HEK293 (cell line): ENCODE results near the gene CCDC78.
"Not testable (repeated sequence)": the region's sequence is repeated elsewhere in the genome, so short reads cannot be mapped to it uniquely, and the experiment has no call there.

Source experiments
- CTCF ChIA-PET: fragments of 350-600 bp; formaldehyde crosslinking; extraction: SDS; loops from one replicate; lab custom pipeline; 2021; ENCODE audit warnings: antibody characterized with exemption; lab: Yijun Ruan, JAX
- POLR2A ChIA-PET: fragments of 300-600 bp; formaldehyde crosslinking; extraction: SDS; loops from one replicate; lab custom pipeline; 2020; ENCODE audit warnings: antibody characterized with exemption, inconsistent platforms; lab: Yijun Ruan, JAX
- H3K27ac ChIP-seq: fragments of 200-500 bp; sonication (Bioruptor generic); 2 replicates; pipeline ENCODE4 v1.5.1; 2014; ENCODE audit warnings: low read depth, low read length, control low read depth, inconsistent platforms; ENCODE audit errors: extremely low read depth
- H3K36me3 ChIP-seq, 2 experiments: fragments of 200-500 bp in 1 of 2; sonication (Bioruptor generic) in 1 of 2; 1 replicate in 1 of 2; 2 replicates in 1 of 2; pipeline ENCODE4 v1.5.1; 2014 to 2017; ENCODE audit warnings: inconsistent platforms in 2 of 2, low read length in 2 of 2; ENCODE audit not compliant: control insufficient read depth in 2 of 2, insufficient read depth in 1 of 2
- H3K4me1 ChIP-seq: fragments of 200-500 bp; sonication (Bioruptor generic); 2 replicates; pipeline ENCODE4 v1.5.1; 2014; ENCODE audit warnings: mild to moderate bottlenecking, low read length, inconsistent platforms; ENCODE audit not compliant: control insufficient read depth, insufficient read depth
- H3K4me3 ChIP-seq: 2 replicates; pipeline ENCODE4 v1.5.1; 2011; ENCODE audit warnings: low read depth, mild to moderate bottlenecking, control low read depth, low read length, moderate library complexity
- H3K9me3 ChIP-seq: fragments of 200-500 bp; sonication (Bioruptor generic); 2 replicates; pipeline ENCODE4 v1.5.1; 2014; ENCODE audit warnings: low read depth, low read length, inconsistent platforms; ENCODE audit not compliant: control insufficient read depth, insufficient read depth
- BCL11A ChIP-seq: fragments of 450-650 bp; formaldehyde crosslinking; IDR thresholded peaks from 2 replicates; pipeline ENCODE4 v1.5.1; 2016; ENCODE audit warnings: low read depth, missing biosample characterization, missing genetic modification characterization
- BCL11B ChIP-seq: fragments of 450-650 bp; formaldehyde crosslinking; IDR thresholded peaks from 2 replicates; pipeline ENCODE4 v1.5.1; 2016; ENCODE audit warnings: low read depth, missing biosample characterization, missing genetic modification characterization
- GFI1B ChIP-seq: fragments of 450-650 bp; formaldehyde crosslinking; IDR thresholded peaks from 2 replicates; pipeline ENCODE4 v1.5.1; 2016; ENCODE audit warnings: missing biosample characterization, missing genetic modification characterization
- HIC1 ChIP-seq: fragments of 450-650 bp; formaldehyde crosslinking; IDR thresholded peaks from 2 replicates; pipeline ENCODE4 v1.5.1; 2016; ENCODE audit warnings: missing biosample characterization, missing genetic modification characterization
- HOXA7 ChIP-seq: sonication (generic); formaldehyde crosslinking; IDR thresholded peaks from 2 replicates; pipeline ENCODE4 v1.8.1; 2022; ENCODE audit warnings: missing genetic modification reagents, borderline replicate concordance
- KLF9 ChIP-seq: fragments of 450-650 bp; formaldehyde crosslinking; IDR thresholded peaks from 2 replicates; pipeline ENCODE4 v1.5.1; 2016; ENCODE audit warnings: missing biosample characterization, missing genetic modification characterization, low read depth
- OVOL3 ChIP-seq: fragments of 450-650 bp; formaldehyde crosslinking; IDR thresholded peaks from 2 replicates; pipeline ENCODE4 v1.5.1; 2016; ENCODE audit warnings: missing biosample characterization, missing genetic modification characterization
- PATZ1 ChIP-seq: fragments of 450-650 bp; formaldehyde crosslinking; IDR thresholded peaks from 2 replicates; pipeline ENCODE4 v1.5.1; 2016; ENCODE audit warnings: missing biosample characterization, missing genetic modification characterization
- RBAK ChIP-seq: fragments of 450-650 bp; formaldehyde crosslinking; IDR thresholded peaks from 2 replicates; pipeline ENCODE4 v1.5.1; 2016; ENCODE audit warnings: missing biosample characterization, missing genetic modification characterization
- SCRT2 ChIP-seq: fragments of 450-650 bp; formaldehyde crosslinking; IDR thresholded peaks from 2 replicates; pipeline ENCODE4 v1.5.1; 2016; ENCODE audit warnings: missing biosample characterization, missing genetic modification characterization
- ZBTB26 ChIP-seq: fragments of 450-650 bp; formaldehyde crosslinking; optimal IDR thresholded peaks from 2 replicates; pipeline ENCODE3; 2016; ENCODE audit warnings: missing biosample characterization, mild to moderate bottlenecking, missing genetic modification characterization
- ZBTB44 ChIP-seq: fragments of 450-650 bp; IDR thresholded peaks from 2 replicates; pipeline ENCODE4 v1.5.1; 2018; ENCODE audit warnings: missing biosample characterization, mild to moderate bottlenecking, missing genetic modification characterization
- ZNF112 ChIP-seq: fragments of 450-650 bp; formaldehyde crosslinking; IDR thresholded peaks from 2 replicates; pipeline ENCODE4 v1.5.0; 2017; ENCODE audit warnings: missing biosample characterization, missing genetic modification characterization
- ZNF19 ChIP-seq: fragments of 450-650 bp; formaldehyde crosslinking; IDR thresholded peaks from 2 replicates; pipeline ENCODE4; 2016; ENCODE audit warnings: missing biosample characterization, missing genetic modification characterization, low read depth
- ZNF24 ChIP-seq: fragments of 450-650 bp; formaldehyde crosslinking; IDR thresholded peaks from 2 replicates; pipeline ENCODE4 v1.5.1; 2016; ENCODE audit warnings: missing biosample characterization, missing genetic modification characterization
- ZNF354C ChIP-seq: fragments of 450-650 bp; formaldehyde crosslinking; IDR thresholded peaks from 2 replicates; pipeline ENCODE4 v1.5.1; 2016; ENCODE audit warnings: missing biosample characterization, missing genetic modification characterization, low read depth, borderline replicate concordance
- ZNF37A ChIP-seq: fragments of 450-650 bp; IDR thresholded peaks from 2 replicates; pipeline ENCODE4 v1.5.1; 2018; ENCODE audit warnings: missing biosample characterization, missing genetic modification characterization
- ZNF394 ChIP-seq: fragments of 450-650 bp; formaldehyde crosslinking; IDR thresholded peaks from 2 replicates; pipeline ENCODE4 v1.5.1; 2016; ENCODE audit warnings: missing biosample characterization, missing genetic modification characterization, mild to moderate bottlenecking, moderate library complexity, borderline replicate concordance
- ZNF488 ChIP-seq: fragments of 450-650 bp; formaldehyde crosslinking; IDR thresholded peaks from 2 replicates; pipeline ENCODE4 v1.5.1; 2016; ENCODE audit warnings: missing biosample characterization, missing genetic modification characterization
- ZNF600 ChIP-seq: fragments of 450-650 bp; formaldehyde crosslinking; IDR thresholded peaks from 2 replicates; pipeline ENCODE4 v1.5.1; 2016; ENCODE audit warnings: missing biosample characterization, missing genetic modification characterization
- ZNF660 ChIP-seq: fragments of 450-650 bp; IDR thresholded peaks from 2 replicates; pipeline ENCODE4 v1.5.1; 2018; ENCODE audit warnings: missing biosample characterization, mild to moderate bottlenecking, missing genetic modification characterization
- ZNF704 ChIP-seq: fragments of 450-650 bp; formaldehyde crosslinking; IDR thresholded peaks from 2 replicates; pipeline ENCODE4 v1.5.1; 2016; ENCODE audit warnings: missing biosample characterization, missing genetic modification characterization
- ZSCAN18 ChIP-seq: fragments of 450-650 bp; formaldehyde crosslinking; IDR thresholded peaks from 2 replicates; pipeline ENCODE4 v1.5.1; 2016; ENCODE audit warnings: missing biosample characterization, missing genetic modification characterization

Gene CCDC78

GRCh38 chr16:691242-691641 is 35.0 kb downstream of the CCDC78 start:
- peak; percentile 33; the same call in 1 of the 2 replicates for TF ChIP-seq SCRT2
- H3K9me3 ChIP-seq, CTCF ChIA-PET, POLR2A ChIA-PET, H3K4me1 ChIP-seq, H3K4me3 ChIP-seq, H3K27ac ChIP-seq: not testable (repeated sequence)
- peaks cover 0 to 29% of the 10 kb centered on the region in 2 experiments; a peak in 1 of 3 replicates for H3K36me3 ChIP-seq

- peak overlapping the region; percentile 87 for H3K4me3 ChIP-seq
- no peaks in the 10 kb centered on the region for H3K4me1 ChIP-seq
- no peaks in the 10 kb centered on the region for H3K9me3 ChIP-seq
- H3K36me3 ChIP-seq, result peaks cover 0 to 43% of the 10 kb centered on the region in 2 experiments; a peak in 1 of 3 replicates
- ChIA-PET CTCF (interaction anchor here (0.7 to 1.6 kb wide), 2 partner anchors 21 to 23 kb away, joined by 4 to 5 read pairs; no protein-coding TSS in a partner anchor), POLR2A (interaction anchor here (0.6 to 2.9 kb wide), 13 partner anchors 8 to 337 kb away, joined by 3 to 20 read pairs (median 5); partner anchors contain the start of genes ANTKMT, AXIN1, CHTF18 and RHBDL1)
- H3K27ac ChIP-seq, result peak overlapping the region; percentile 73
- TF ChIP-seq ZNF660 (tag by site-specific recombination), result peak; percentile 34; the same call in 1 of the 2 replicates
- no peak for TF ChIP-seq HOXA7 (CRISPR knock-in tag)
- no peak for TF ChIP-seq ZNF37A (tag by site-specific recombination)
- no peak for TF ChIP-seq ZNF19
- TF ChIP-seq ZNF704 (tag by site-specific recombination), result no peak
- no peak for TF ChIP-seq GFI1B (tag by site-specific recombination)
- no peak for TF ChIP-seq ZBTB44
- no peak for TF ChIP-seq ZNF600
- TF ChIP-seq KLF9, result no peak
- TF ChIP-seq HIC1 (tag by site-specific recombination), result peak; percentile 76; the same call in 1 of the 2 replicates
- no peak for TF ChIP-seq ZNF394 (tag by site-specific recombination)
- TF ChIP-seq ZSCAN18, result no peak
- TF ChIP-seq ZBTB26 (tag by site-specific recombination), result no peak
- TF ChIP-seq RBAK (tag by site-specific recombination), result no peak
- no peak for TF ChIP-seq OVOL3 (tag by site-specific recombination)
- TF ChIP-seq ZNF112, result no peak
- TF ChIP-seq ZNF24 (tag by site-specific recombination), result no peak
- TF ChIP-seq BCL11B (tag by site-specific recombination), result peak; percentile 99
- no peak for TF ChIP-seq PATZ1 (tag by site-specific recombination)
- TF ChIP-seq ZNF488 (tag by site-specific recombination), result no peak
- TF ChIP-seq BCL11A (tag by site-specific recombination), result peak; percentile 91; the same call in 1 of the 2 replicates
- no peak for TF ChIP-seq ZNF354C (tag by site-specific recombination)
These were observed 36.9 kb downstream of the CCDC78 start for GRCh38 chr16:689175-689897.
